ELR (cell line): ENCODE data around the gene XRRA1.
"Not testable (repeated sequence)": the region's sequence is repeated elsewhere in the genome, so short reads cannot be mapped to it uniquely, and the experiment has no call there.

ENCODE experiments used
- DNase-seq: peaks from one replicate; pipeline ENCODE4 v3.0.0-alpha.2; 2015; ENCODE audit warnings: low read depth

Gene XRRA1, protein sequence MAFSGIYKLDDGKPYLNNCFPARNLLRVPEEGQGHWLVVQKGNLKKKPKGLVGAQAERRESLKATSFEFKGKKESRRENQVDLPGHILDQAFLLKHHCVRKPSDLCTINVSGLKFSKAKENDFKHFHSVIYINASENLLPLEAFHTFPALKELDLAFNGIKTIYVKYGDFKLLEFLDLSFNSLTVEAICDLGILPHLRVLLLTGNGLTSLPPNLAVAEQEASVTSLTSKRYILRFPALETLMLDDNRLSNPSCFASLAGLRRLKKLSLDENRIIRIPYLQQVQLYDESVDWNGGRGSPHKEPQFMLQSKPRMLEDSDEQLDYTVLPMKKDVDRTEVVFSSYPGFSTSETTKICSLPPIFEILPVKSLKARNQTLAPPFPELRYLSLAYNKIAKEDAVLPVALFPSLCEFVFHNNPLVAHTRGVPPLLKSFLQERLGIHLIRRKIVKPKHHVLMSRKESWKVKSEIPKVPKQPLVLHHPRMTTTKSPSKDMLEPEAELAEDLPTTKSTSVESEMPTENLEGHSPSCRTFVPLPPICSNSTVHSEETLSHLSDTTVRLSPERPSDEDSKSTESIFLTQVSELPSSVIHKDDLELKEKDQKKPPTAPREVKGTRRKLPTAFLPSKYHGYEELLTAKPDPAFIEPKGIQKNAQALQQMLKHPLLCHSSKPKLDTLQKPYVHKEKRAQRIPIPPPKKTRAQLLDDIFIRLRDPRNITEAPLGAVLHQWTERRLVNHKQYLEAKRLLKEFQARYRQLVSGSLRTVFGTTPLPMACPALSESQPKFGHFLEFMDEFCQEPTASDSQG

DNA sequence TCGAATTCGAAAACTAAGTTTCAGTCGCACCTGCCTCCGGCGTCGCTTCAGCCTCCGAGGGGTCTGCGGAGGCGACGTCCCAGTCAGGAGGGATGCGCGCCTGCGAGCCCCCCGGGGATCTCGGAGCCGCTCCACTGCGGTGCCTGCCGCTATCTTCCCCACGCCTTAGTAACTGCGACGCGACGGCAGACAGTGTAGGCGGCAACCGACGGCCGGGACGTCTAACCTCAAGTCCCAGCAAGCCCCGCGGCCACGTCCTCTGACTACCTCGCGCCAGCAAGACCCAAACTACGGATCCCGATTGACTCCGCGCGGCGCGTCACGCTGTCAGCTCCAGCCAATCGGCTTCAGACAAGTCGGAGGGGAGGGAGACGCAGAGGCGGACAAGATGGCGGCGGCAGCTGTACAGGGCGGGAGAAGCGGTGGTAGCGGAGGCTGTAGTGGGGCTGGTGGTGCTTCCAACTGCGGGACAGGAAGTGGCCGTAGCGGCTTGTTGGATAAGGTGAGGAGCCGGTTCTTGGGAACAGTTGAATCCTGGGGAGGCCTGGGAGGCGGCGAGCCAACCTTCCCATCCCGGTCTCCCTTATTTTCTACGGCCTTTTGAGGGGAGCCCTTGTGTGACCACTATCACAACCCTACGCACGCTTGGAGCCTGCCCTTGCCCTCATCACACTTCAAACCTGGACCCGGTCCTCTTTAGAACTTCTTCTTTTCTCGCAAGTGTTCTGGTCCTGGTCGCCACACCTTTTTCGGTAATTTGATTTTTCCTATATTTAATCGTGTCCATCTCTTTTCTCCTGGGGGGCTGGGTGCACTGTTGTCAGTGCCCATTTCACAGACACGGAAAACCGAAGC is at the start of gene XRRA1, which contains the start of gene SPCS2:
TSS of gene XRRA1 (minus strand) at position 194 of the 855 bp plus-strand sequence. CDS start 8,213 bp downstream, outside the sequence.
TSS of gene SPCS2 (plus strand) at position 369 of the 855 bp plus-strand sequence. CDS start at position 389, 20 bp downstream.
- peak; percentile 99 for DNase-seq

DNA sequence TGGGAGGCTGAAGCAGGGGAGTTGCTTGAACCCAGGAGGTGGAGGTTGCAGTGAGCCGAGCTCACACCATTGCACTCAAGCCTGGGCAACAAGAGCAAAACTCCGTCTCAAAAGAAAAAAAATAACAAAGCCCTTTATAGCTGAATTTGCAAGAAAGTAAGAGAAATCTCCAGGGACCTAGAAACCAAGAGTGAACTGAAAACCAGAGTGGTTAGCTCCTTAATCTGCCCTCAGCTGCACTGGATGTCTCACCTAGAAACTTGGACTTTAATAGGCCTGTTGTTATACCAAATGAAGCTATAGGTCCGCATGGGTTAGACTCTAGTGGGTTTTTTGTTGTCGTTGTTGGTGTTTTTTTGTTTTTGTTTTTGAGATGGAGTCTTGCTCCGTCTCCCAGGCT is 44.0 kb upstream of the XRRA1 start:
- no peak for DNase-seq

DNA sequence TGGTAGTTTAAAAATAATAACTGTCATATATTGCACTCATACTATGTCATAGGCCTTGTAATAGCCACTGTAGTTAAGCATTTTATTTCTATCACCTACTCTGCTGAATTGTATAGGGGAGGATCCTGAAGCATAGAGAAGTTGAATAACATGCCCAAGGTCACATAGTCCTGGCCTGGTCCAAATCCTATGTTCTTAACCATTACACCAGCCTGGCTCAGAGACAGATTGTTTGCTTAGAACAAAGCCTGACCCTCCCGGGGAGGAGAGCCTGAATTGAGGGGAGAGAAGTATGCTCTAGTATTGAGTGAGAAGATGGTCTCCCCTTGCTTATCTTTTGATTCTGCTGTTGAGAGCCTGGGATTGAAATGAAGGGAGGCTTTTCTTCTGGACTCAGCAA is 42.0 kb upstream of the XRRA1 start:
- no peak for DNase-seq

DNA sequence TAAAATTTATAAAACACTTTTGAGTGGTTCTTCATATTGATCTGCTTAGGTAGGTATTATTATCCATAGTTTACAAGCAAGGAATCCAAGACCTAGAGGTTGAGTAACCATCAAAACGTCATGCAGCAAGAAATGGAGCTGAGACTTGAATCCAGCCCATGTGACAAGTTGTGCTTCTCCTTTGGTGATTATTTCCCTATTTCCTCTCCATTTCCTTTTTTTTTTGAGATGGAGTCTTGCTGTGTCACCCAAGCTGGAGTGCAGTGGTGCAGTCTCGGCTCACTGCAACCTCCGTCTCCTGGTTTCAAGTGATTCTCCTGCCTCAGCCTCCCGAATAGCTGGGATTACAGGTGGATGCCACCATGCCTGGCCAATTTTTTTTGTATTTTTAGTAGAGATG is 41.3 kb upstream of the XRRA1 start:
- not testable (repeated sequence) for DNase-seq

DNA sequence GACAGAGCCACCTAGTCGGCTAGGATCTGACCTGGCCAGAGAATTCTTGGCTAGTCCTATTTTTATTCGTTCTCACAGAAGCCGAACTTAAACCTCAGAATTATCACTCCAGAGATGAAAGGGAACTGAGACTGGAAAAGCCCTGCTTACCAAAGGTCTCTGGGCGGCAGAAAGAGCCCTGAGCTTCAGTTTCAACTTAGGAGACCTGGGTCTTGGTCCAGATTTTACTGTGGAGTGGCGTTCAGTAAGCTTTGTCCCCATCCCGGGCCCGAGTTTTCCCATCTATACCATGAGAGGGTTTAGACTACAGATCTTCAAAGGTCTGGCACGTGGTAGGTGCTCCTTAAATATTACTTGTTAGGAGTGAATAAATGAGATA is 40.4 kb upstream of the XRRA1 start:
- no peak for DNase-seq

DNA sequence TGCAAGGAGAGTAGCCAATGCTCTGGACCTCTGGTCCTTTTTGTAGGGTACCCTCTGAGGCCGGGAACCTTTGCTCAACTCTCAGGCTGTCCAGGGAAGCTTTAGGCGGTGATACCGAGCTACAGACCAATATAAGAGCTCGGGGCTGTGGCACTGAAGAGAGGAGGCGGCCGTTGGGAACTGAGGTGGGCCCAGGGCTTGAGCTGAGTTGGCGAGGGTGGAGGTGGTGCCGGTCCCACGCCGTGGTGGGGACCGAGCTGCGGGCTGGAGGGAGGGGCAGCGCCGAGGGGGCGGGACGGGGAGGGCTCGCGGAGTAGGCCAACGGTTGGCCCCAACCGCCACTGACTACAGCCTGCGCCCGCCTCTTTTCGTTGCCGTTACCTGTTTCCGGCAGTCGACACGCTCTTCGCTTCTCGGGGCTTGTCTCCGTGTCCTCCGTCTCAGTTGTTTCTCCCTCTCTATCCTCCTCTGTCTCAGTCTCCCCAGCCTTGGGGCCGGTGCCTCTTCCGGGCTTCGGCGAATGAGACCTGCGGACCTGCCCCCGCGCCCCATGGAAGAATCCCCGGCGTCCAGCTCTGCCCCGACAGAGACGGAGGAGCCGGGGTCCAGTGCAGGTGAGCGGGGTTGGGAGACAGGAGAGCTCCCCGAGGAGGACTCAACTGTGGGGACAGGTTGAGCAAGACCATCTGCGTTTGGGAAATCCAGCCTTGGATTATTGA is 39.8 kb upstream of the XRRA1 start, which contains the start of gene NEU3:
TSS of gene NEU3 (plus strand) at position 393 of the 719 bp plus-strand sequence. CDS start at position 521, 128 bp downstream.
- peak; percentile 87 for DNase-seq

DNA sequence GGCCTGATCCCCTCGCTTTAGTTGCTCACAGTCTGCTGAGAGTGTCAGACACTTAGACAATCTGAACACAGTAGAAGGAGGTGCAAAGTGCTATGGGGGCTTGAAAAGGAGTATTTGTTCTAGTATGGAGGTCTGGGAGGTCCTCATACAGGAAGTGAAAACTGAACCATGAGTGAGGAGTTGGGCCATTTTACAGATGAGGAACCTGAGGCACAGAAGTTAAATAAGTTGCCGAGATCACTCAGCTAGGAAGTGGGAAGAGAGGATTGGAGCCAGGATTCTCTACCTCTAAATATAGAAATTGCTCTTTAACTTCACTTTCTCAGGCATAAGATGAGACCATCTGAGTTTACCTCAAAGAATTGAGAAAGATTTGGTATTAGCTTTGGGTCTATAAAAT is 35.8 kb upstream of the XRRA1 start:
- DNase-seq, result no peak

DNA sequence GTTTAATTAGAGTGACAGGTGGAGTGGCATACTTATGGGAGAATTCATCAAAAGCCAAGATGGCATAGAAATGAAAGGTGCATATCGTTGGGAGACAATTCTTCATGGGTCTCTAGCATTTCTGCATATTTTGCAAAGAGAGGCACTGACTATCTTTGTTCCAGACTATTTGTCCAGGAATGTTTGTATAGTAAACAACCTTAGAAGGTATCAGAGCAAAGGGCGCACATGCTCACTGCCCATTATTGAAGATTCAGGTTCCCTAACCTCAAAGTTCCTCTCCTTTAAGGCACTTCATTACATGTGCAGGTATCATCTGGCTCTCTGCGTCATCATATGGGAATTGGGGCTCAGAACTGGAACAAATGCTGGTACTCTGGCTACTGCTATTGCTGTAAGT is 35.2 kb upstream of the XRRA1 start:
- no peak for DNase-seq

DNA sequence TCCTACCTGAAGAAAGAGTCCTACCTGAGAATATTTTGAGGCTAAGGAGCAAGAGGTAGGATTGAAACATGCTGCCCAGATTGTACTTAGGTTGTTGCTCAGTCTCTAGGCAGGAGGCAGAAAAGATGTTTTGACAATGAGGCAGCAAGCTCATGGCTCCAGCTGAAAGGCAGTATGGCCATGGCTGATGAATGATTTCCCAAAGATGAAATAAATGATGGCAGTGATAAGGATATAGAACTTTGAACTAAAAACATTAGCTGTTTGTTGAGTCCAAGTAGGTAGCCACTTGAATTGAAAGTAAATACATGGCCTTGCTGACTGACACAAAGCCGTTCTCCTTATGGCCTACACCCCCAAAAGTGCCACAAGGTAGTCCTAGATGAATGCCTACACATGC is 33.0 kb upstream of the XRRA1 start:
- no peak for DNase-seq

DNA sequence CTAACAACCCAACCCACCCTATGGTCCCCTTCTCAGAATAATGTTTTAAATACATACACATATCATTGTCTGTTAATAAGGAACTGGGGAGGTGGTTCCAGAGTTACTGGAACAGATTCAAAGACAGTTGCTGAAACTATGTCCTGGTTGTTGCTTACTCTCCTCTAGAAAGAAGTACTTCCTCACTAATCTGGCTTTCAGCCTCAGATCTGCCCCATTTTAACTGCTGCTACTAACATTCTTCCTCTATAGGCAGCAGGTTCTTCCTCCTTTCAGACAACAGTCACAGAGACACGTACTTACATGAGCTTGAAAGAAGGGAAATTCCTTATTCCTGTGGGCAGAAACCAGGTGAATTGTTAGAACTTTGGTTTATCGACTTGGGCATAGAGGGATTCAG is 31.7 kb upstream of the XRRA1 start:
- no peak for DNase-seq

DNA sequence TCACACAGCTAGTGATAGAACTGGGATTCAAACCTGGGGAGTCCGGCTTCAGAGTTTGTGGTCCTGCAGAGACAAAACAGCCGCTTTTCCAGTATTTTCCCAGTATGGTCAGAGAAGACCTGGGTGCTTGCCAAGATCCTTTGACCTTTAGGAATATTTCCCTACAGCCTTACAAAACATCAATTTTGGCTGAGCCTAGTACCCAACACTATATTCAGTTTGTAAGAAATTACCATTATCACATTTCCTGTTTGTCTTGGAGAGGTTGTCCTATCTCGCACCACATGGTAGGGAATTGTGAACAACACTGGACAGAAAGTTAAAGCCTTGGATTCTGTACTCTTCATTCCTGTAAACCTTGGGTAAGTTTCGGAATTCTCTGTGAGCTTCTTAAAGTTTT is 29.1 kb upstream of the XRRA1 start:
- no peak for DNase-seq

DNA sequence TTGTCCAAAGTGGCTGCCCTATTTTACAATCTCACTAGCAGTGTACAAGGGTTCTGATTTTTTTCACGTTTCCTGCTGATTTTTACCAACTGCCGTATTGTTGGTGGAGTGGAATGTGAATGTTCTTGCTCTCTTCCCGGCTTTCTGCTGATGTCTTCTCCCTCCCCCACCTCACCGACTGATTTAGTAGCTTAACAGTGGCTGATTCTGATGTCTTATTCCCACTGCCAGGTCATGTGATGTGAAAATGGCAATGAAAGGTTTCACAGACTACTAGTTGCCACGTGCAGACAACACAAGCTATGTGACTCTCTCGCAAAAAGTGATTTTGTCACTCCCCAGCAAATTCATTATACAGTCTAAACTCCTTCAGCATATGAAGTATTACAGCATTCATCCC is 22.5 kb upstream of the XRRA1 start:
- no peak for DNase-seq

DNA sequence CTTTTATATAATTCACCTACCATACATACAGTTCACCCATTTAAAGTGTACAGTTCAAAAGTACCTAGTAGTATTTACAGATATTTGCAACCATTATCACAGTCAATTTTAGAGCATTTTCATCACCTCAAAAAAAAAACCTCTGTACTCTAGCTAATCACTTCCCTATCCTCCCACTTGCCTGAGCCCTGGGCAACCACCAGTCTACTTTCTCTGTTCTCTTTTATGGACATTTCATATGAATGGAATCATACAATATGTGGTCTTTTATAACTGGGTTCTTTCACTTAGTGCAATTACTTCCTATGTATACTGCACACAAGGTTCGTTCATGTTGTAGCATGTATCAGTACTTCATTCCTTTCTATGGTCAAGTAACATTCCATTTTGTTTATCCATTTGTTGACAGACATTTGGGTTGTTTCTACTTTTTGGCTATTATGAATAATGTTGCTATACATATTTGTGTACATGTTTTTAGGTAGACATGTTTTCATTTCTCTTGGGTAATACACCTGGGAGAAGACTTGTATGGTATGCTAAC is 22.0 kb upstream of the XRRA1 start:
- DNase-seq, result no peak

DNA sequence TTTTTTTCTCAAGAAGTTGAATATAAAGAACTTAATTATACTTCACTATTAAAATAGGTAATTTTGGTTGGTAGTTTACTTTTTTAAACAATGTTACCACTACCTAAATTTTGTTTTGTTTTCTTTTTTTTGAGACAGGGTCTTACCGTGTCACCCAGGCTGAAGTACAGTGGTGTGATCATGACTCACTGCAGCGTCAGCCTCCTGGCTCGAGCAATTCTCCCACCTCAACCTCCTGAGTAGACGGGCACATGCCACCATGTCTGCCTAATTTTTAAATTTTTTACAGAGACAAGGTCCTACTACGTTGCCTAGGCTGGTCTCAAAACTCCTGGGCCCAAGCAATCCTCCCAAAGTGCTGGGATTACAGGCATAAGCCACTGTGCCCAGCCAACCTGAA is 17.8 kb upstream of the XRRA1 start:
- DNase-seq, result peak; percentile 70

DNA sequence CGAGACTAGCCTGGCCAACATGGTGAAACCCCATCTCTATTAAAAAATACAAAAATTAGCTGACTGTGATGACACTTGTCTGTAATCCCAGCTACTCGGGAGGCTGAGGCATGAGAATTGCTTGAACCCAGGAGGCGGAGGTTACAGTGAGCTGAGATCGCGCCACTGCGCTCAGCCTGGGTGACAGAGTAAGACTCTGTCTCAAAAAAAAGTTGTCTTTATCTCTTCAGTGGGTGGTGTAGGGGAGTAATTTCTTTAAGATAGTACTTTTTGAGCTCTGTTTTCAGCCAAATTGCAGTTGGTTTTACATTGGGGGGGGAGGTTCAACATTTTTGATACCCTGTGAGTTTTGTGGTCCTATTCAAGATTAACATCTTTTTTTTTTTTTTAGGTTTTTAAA is 11.2 kb upstream of the XRRA1 start:
- not testable (repeated sequence) for DNase-seq

DNA sequence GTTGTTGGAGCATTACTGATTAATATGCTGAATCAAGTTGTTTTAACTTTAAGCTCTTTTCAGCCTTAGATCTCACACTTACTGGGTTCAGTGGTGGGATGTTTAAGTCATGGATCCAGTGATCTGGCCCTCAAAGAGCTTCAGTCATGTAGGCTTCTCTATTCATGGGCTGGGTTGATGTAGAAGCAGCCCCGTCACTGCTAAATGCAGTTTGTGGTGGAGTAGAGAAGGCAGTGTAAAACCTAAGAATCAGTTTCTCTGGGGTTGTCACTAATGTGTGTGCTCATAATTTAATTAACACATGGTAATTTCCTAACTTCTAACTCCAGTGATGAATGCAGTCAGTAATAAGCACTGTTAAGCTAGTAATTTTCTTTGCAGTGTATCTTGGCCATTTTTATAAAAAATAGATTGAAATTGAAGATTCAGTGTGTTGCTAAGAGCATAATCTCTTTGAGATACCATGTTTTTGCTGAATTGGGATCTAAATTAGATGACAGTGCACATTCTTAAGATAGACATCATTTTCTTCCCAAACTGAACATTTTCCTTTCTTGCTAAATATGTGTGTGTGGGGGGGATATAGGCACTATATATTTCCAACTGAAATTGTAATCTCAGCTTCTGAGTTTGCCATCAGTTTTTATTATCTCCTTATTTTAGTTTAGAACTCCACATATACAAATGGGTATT is 9.2 kb upstream of the XRRA1 start:
- no peak for DNase-seq

DNA sequence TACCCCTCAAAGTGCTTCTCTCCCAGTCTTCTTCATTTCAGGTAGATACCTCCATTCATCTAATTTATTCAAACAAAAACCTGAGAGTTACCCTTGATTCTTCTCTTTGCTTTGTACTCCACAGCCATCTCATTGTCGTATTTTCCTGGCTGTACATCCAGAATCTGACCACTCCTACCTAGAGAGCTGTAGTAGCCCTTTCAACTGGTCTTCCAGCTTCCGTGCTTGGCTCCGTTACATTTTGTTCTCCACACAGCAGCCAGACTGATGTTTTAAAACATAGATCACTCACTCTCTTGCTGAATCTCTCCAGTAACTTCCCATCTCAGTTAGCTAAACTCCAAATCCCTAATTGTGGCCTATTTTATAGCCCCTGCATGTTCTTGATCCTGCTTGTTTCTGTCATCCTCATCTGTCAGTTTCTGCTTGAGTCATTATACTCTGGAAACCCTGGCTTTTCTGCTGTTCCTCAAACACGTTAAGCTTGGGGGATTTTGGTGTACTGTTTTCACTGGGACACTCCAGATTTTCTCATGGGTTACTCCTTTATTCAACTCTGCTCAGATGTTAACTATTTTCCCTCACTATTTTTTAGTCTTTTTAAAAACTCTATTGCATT is 7.6 kb upstream of the XRRA1 start:
- DNase-seq, result no peak

DNA sequence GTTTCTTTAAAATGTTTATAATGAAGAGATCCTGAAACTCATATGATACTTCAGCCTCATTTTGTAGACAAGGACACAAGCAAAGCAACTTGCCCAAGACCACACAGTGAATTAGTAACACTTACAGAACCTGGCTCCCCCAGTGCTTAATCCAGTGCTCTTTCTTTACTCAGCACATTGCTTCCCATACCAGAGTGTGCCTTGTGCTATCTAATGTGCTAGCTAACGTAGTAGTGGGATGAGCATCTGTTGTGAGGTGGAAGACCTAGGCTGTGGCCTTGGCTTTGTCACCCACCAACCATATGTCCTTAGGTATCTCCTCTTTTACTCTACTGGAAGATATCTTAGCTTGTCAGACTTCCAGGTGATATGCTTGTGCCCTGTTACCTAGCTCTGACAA is 5.3 kb upstream of the XRRA1 start:
- no peak for DNase-seq

DNA sequence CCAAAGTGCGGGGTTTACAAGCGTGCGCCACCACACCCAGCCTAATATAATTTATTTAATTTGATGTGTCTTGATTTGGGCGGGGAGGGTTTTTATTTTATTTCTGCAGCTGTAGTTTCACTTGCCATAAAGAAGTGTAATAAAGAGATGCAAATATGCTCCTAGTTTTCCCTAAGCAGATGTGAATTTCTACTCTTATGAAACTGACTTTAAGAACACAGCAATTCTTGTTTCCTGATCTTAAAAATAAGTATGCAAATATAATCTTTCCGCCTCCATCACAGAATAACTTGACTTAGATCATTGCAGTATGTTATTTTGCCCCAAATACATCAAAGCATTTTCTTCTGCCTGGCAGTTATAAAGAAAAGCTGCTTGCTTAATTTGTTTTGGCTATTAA is 4.6 kb upstream of the XRRA1 start:
- no peak for DNase-seq

DNA sequence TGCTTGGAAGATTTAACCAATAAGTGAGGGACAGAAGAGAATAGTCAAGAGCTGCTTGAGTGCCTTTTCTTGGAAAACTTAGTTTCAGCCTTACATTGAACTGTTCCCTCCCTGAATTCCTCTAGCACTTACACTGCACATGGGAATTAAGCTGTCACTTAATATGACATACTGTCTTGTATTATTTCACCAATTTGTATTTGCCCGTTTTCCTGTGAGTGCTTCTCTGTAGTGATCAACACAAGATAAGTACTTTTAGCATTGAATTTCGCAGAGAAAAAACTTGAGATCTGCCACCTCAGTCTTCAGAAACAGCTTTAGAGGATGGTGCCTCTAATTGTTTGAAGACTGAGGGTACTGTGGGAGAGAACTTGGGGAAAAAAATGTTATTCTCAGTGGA is 3.9 kb upstream of the XRRA1 start:
- DNase-seq, result no peak
